Adrenal gland (tissue), 12 donors: ENCODE results near the gene PPP5C. TPM values are rescaled to one million over a fixed set of nuclear protein-coding genes. Genes with fewer than 3 reads are reported as not detected.

Experiments
- DNase-seq, 7 donors: peaks; one replicate each; pipeline ENCODE4 v3.0.0-alpha.2; 2019 to 2020
- H3K27ac ChIP-seq, 5 donors: fragments of 200-600 bp; sonication (generic) in 4 of 5; 1 replicate in 3 of 5; 2 replicates in 2 of 5; pipeline versions ENCODE4 v1.5.1 to v1.8.0; 2016 to 2020; ENCODE audit warnings: mild to moderate bottlenecking in 1 of 5
- H3K27me3 ChIP-seq: fragments of 200-600 bp; 2 replicates; pipeline ENCODE4 v1.8.0; 2021
- H3K36me3 ChIP-seq, 2 donors: fragments of 200-600 bp; replicated peaks in 1 of 2; 1 replicate in 1 of 2; 2 replicates in 1 of 2; pipeline versions ENCODE4 v1.5.1 to v1.8.0; 2018 to 2022
- H3K4me1 ChIP-seq, 2 donors: fragments of 200-600 bp; replicated peaks in 1 of 2; 1 replicate in 1 of 2; 2 replicates in 1 of 2; pipeline versions ENCODE4 v1.5.1 to v1.8.0; 2018 to 2021
- H3K4me3 ChIP-seq, 4 donors: fragments of 200-600 bp; sonication (generic) in 3 of 4; one replicate each; pipeline ENCODE4 v1.5.1; 2016 to 2018
- H3K9me3 ChIP-seq, 3 donors: fragments of 200-600 bp; sonication (generic) in 1 of 3; replicated peaks in 1 of 3; 1 replicate in 2 of 3; 2 replicates in 1 of 3; pipeline versions ENCODE4 v1.5.1 to v1.8.0; 2016 to 2021
- CTCF ChIP-seq, 6 experiments: fragments of 450-650 bp in 4 of 6; fragments of 200-600 bp in 2 of 6; sonication (generic) in 1 of 6; IDR thresholded peaks; 1 replicate in 5 of 6; 2 replicates in 1 of 6; pipeline versions ENCODE4 v1.5.1 to v1.8.0; 2016 to 2021; ENCODE audit warnings: antibody characterized with exemption in 6 of 6, mild to moderate bottlenecking in 2 of 6, moderate library complexity in 1 of 6
- POLR2A ChIP-seq, 2 donors: fragments of 450-650 bp; IDR thresholded peaks; one replicate each; pipeline ENCODE4 v1.6.1; 2017; ENCODE audit warnings: antibody characterized with exemption in 2 of 2, mild to moderate bottlenecking in 2 of 2, moderate library complexity in 1 of 2
- WGBS, 4 donors: extraction: QIAGEN DNeasy Blood & Tissue Kit in 2 of 4; methylation state at CpG; one replicate each; pipeline versions ENCODE4 v1.1.5 to v1.1.7; 2013 to 2017; 5-methylcytosine and 5-hydroxymethylcytosine counted together
- intact Hi-C, 2 donors: fragments of 100-400 bp; cut with DNase I; formaldehyde crosslinking; loops; one replicate each; pipeline versions ENCODE4 v1.14.1 to v1.15.0; 2022 to 2023
- polyA plus RNA-seq, 3 donors: library from polyadenylated mRNA; stranded (reverse); fragments of 200-250 nt in 2 of 3; fragments of 350-450 nt in 1 of 3; fragmentation: Illumina TruSeq in 1 of 3; extraction: RNeasy Lipid Tissue Mini Kit (QIAGEN cat#74804) in 1 of 3; gene quantifications; one replicate each; pipeline ENCODE4 v1.2.3, GENCODE V29; 2013 to 2014
- total RNA-seq, 9 donors: library from RNA; depleted of rRNA in 4 of 9; stranded (reverse); fragments of >200 nt in 4 of 9; fragments of 120-200 nt in 1 of 9; fragmentation: NEBNext Ultra II Directional in 1 of 9; extraction: Animal tissue kit (Norgen Biotek cat#: 25700) in 1 of 9; gene quantifications; one replicate each; pipeline versions ENCODE4 v1.1.0 to v1.2.4, GENCODE V29; 2013 to 2023
- donor health status: healthy with polysubstance abuse.
- donor health status: Bipolar disorder and iron deficiency.
- donor health status: DM: yes; HTN: yes; CAD: no.
- donor health status: DM: no; HTN: no; CAD: no.
- donor health status: DM: no; HTN: no; CAD: no.
- donor health status: DM: yes; HTN: yes; CAD: no.

PPP5C gene
- total and polyA plus RNA-seq, 12 donors: 42.3 to 135 (median 75.1) TPM

GRCh38 chr19:46380690-46381089 is 33.8 kb downstream of the PPP5C start:
- intact Hi-C loops: loop anchor here in 1 of 2 donors (10.0 kb wide), 1 partner anchor 96 kb away; no protein-coding TSS in a partner anchor
- TF ChIP-seq POLR2A (IDR thresholded peaks at IDR 0.05) (no peak), CTCF (IDR thresholded peaks at IDR 0.05) (no peak)
- DNase-seq: no peak
- no peak overlapping the region for H3K4me3 ChIP-seq
- H3K36me3 ChIP-seq: peaks cover 0 to 90% of the 10 kb centered on the region in 2 donors
- H3K4me1 ChIP-seq: peaks cover 0 to 40% of the 10 kb centered on the region in 2 donors
- WGBS, 4 donors: 94 to 97% (median 96%) methylated on average over 2 of the region's 2 CpGs
- H3K27ac ChIP-seq: no peak overlapping the region
- no peaks in the 10 kb centered on the region for H3K27me3 ChIP-seq
- no peaks in the 10 kb centered on the region for H3K9me3 ChIP-seq

- peak in 4 of 7 donors; percentile 4 to 42 (median 6) for DNase-seq
- H3K36me3 ChIP-seq: peaks cover 0 to 83% of the 10 kb centered on the region in 2 donors
- intact Hi-C loops: loop anchor here in 1 of 2 donors (10.0 kb wide), 1 partner anchor 97 kb away; no protein-coding TSS in a partner anchor
Observed at GRCh38 chr19:46381346-46381745, 34.5 kb downstream of the PPP5C start.

GRCh38 chr19:46381756-46382345 is 35.0 kb downstream of the PPP5C start:
- no peaks in the 10 kb centered on the region for H3K9me3 ChIP-seq
- H3K4me1 ChIP-seq: peaks cover 0 to 40% of the 10 kb centered on the region in 2 donors
- peaks cover 0 to 81% of the 10 kb centered on the region in 2 donors for H3K36me3 ChIP-seq
- H3K27ac ChIP-seq: no peak overlapping the region
- DNase-seq: peak in 4 of 7 donors; percentile 10 to 44 (median 16)
- H3K27me3 ChIP-seq: no peaks in the 10 kb centered on the region
- TF ChIP-seq CTCF (IDR thresholded peaks at IDR 0.05) (no peak), POLR2A (IDR thresholded peaks at IDR 0.05) (no peak)
- no peak overlapping the region for H3K4me3 ChIP-seq
- intact Hi-C loops: loop anchor here in 1 of 2 donors (10.0 kb wide), 1 partner anchor 97 kb away; no protein-coding TSS in a partner anchor
- WGBS, 4 donors: 87 to 93% (median 91%) methylated on average over 15 of the region's 15 CpGs

More at GRCh38 chr19:46381346-46381745, 34.5 kb downstream of the PPP5C start:
- Histone ChIP-seq H3K9me3 (no peaks in the 10 kb centered on the region), H3K27ac (no peak overlapping the region), H3K27me3 (no peaks in the 10 kb centered on the region), H3K4me3 (no peak overlapping the region), H3K4me1 (peaks cover 0 to 40% of the 10 kb centered on the region in 2 donors)
- TF ChIP-seq POLR2A (IDR thresholded peaks at IDR 0.05) (no peak), CTCF (IDR thresholded peaks at IDR 0.05) (no peak)
- 96 to 100% (median 98%) methylated on average over 2 of the region's 2 CpGs for WGBS, 4 donors

- Histone ChIP-seq H3K36me3 (peaks cover 0 to 84% of the 10 kb centered on the region in 2 donors), H3K27me3 (no peaks in the 10 kb centered on the region), H3K9me3 (no peaks in the 10 kb centered on the region), H3K4me1 (peaks cover 0 to 33% of the 10 kb centered on the region in 2 donors), H3K27ac (no peak overlapping the region), H3K4me3 (no peak overlapping the region)
- WGBS, 4 donors: 84 to 87% (median 86%) methylated on average over 22 of the region's 23 CpGs
- no peak for TF ChIP-seq POLR2A (IDR thresholded peaks at IDR 0.05)
- TF ChIP-seq CTCF (IDR thresholded peaks at IDR 0.05): no peak
- peak in 4 of 7 donors; percentile 9 to 30 (median 15) for DNase-seq
- intact Hi-C loops: loop anchor here in 1 of 2 donors (10.0 kb wide), 1 partner anchor 98 kb away; no protein-coding TSS in a partner anchor
Observed at GRCh38 chr19:46383171-46383815, 36.4 kb downstream of the PPP5C start.
